Left ventricle myocardium inferior (tissue), 1 donor: ENCODE data around the gene PLCB1. TPM values are rescaled to one million over a fixed set of nuclear protein-coding genes. Genes with fewer than 3 reads are reported as not detected.

Experiments used
- DNase-seq: peaks from one replicate; pipeline ENCODE4 v3.0.0-alpha.2; 2020
- H3K27ac ChIP-seq: fragments of 200-600 bp; replicated peaks from 2 replicates; pipeline ENCODE4 v1.8.0; 2021
- H3K27me3 ChIP-seq: fragments of 200-600 bp; 2 replicates; pipeline ENCODE4 v1.8.0; 2021; ENCODE audit warnings: low read depth
- H3K36me3 ChIP-seq: fragments of 200-600 bp; 2 replicates; pipeline ENCODE4 v1.8.0; 2021
- H3K4me1 ChIP-seq: fragments of 200-600 bp; 2 replicates; pipeline ENCODE4 v1.8.0; 2021
- H3K4me3 ChIP-seq: fragments of 200-600 bp; 2 replicates; pipeline ENCODE4 v1.8.0; 2021; ENCODE audit warnings: mild to moderate bottlenecking, moderate library complexity
- H3K9me3 ChIP-seq: fragments of 200-600 bp; replicated peaks from 2 replicates; pipeline ENCODE4 v1.8.0; 2021
- intact Hi-C: fragments of 100-400 bp; cut with micrococcal nuclease; formaldehyde crosslinking; loops from one replicate; pipeline ENCODE4 v1.11.0; 2022
- total RNA-seq: library from RNA; stranded (reverse); fragmentation: NEBNext Ultra II Directional; extraction: Animal tissue kit (Norgen Biotek cat#: 25700); gene quantifications from one replicate; pipeline ENCODE4 v1.2.1, GENCODE V29; 2021
- TF ChIP-seq, protein P1 (sequence below): fragments of 200-600 bp; IDR thresholded peaks from 2 replicates; pipeline ENCODE4 v1.8.0; 2021; ENCODE audit warnings: antibody characterized with exemption, mild to moderate bottlenecking, borderline replicate concordance
- donor health status: DM: no; HTN: yes; CAD: no; lungs with severe emphysema.

Gene PLCB1
- total RNA-seq, 1 donor from 2014 or later: 6.0 TPM

DNA sequence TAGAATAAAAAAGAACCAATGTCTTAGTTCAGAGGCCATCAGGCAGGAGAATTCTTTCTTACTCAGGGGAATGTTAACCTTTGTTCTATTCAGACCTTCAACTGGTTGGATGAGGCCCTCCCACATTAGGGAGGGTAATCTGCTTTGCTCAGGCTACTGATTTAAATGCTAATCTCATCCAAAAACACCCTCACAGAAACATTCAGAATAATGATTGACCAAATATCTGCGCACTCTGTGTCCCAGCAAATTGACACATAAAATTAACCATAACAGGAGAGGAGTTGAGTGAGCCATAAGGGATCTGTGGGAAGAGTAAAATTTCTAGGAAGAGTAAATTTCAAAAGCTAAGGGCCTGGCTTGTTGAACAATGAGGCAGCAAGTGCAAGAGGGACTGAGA lies 702.8 kb downstream of the PLCB1 start:
- Histone ChIP-seq H3K4me3 (no peak overlapping the region), H3K9me3 (no peaks in the 10 kb centered on the region), H3K27me3 (no peaks in the 10 kb centered on the region), H3K27ac (no peak overlapping the region), H3K36me3 (no peaks in the 10 kb centered on the region), H3K4me1 (no peaks in the 10 kb centered on the region)
- no peak for DNase-seq
- TF ChIP-seq, protein P1, sequence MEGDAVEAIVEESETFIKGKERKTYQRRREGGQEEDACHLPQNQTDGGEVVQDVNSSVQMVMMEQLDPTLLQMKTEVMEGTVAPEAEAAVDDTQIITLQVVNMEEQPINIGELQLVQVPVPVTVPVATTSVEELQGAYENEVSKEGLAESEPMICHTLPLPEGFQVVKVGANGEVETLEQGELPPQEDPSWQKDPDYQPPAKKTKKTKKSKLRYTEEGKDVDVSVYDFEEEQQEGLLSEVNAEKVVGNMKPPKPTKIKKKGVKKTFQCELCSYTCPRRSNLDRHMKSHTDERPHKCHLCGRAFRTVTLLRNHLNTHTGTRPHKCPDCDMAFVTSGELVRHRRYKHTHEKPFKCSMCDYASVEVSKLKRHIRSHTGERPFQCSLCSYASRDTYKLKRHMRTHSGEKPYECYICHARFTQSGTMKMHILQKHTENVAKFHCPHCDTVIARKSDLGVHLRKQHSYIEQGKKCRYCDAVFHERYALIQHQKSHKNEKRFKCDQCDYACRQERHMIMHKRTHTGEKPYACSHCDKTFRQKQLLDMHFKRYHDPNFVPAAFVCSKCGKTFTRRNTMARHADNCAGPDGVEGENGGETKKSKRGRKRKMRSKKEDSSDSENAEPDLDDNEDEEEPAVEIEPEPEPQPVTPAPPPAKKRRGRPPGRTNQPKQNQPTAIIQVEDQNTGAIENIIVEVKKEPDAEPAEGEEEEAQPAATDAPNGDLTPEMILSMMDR: no peak
- intact Hi-C loops: no loop called here

DNA sequence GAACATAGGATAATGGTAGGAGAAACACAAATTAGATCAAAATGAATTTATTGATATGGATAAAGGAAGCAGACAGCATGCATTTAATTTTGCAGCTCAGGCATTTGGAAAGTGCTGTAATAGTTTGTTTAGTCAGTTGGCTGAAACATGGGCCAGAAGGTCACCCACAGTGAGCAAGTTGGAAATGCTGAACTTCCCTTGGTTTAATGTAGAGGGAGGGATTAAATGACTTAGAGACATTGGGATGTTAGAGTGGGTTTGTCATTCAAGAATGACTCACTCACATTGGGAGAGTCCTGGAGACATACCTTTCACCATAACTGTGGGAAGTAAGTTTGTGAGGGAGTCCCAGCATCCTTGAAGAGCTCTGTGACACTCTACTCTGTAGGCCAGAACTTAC lies 705.3 kb downstream of the PLCB1 start:
- TF ChIP-seq, protein P1: no peak
- H3K27me3 ChIP-seq: no peaks in the 10 kb centered on the region
- H3K9me3 ChIP-seq: no peaks in the 10 kb centered on the region
- H3K4me1 ChIP-seq: no peaks in the 10 kb centered on the region
- no peak overlapping the region for H3K27ac ChIP-seq
- intact Hi-C loops: no loop called here
- no peaks in the 10 kb centered on the region for H3K36me3 ChIP-seq
- H3K4me3 ChIP-seq: no peak overlapping the region
- DNase-seq: no peak

DNA sequence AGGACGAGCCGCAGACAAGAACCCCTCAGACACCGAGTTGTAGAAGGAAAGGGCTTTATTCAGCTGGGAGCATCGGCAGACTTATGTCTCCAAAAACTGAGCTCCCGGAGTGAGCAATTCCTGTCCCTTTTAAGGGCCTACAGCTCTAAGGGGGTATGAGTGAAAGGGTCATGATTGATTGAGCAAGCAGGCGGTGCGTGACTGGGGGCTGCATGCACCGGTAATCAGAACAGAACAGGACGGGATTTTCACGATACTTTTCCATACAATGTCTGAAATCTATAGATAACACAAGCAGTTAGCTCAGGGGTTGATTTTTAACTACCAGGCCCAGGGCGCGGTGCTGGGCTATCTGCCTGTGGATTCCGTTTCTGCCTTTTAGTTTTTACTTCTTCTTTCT lies 710.5 kb downstream of the PLCB1 start:
- TF ChIP-seq, protein P1: no peak
- no peak overlapping the region for H3K27ac ChIP-seq
- intact Hi-C loops: no loop called here
- H3K4me3 ChIP-seq: no peak overlapping the region
- H3K4me1 ChIP-seq: no peaks in the 10 kb centered on the region
- no peaks in the 10 kb centered on the region for H3K36me3 ChIP-seq
- no peaks in the 10 kb centered on the region for H3K27me3 ChIP-seq
- no peaks in the 10 kb centered on the region for H3K9me3 ChIP-seq
- no peak for DNase-seq

DNA sequence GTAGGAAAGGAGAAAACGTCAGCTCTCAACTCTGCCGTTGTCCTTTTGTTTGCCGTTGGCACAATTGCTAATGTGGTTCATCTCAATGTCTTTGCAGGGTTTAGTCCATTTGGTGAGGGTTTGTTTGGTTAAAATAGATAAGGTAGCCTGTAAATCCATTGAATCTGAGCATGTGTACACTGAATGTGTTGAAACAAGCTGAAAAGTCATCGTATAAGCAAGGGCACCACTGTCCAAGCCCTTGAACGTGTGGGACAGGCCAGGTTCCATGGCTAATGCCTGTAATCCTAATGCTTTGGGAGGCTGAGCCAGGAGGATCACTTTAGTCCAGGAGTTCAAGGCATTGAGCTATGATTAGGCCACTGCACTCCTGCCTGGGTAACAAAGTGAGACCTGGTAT lies 712.1 kb downstream of the PLCB1 start:
- no peaks in the 10 kb centered on the region for H3K36me3 ChIP-seq
- no peaks in the 10 kb centered on the region for H3K27me3 ChIP-seq
- H3K9me3 ChIP-seq: no peaks in the 10 kb centered on the region
- H3K4me3 ChIP-seq: no peak overlapping the region
- H3K27ac ChIP-seq: no peak overlapping the region
- intact Hi-C loops: no loop called here
- DNase-seq: no peak
- H3K4me1 ChIP-seq: no peaks in the 10 kb centered on the region
- TF ChIP-seq, protein P1: no peak

DNA sequence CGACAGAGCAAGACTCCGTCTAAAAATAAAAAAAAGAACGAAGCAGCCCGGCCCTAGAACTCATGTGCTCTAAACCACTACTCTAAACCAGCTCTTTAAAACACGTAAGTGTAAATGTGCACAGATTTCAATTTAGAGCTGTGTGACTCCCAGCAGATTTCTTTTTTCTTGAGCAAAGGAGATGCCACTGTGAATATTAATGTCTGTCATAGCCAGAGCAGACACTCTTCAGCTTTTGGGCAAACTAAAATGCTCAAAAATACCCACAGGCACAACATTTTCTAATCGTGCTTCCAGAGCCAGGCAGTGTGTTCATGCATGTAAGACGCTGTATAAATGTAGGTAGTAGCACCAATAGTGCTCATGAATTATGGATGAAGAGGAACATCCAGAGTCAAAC lies 717.9 kb downstream of the PLCB1 start:
- DNase-seq: no peak

More for the DNA sequence above, 717.9 kb downstream of the PLCB1 start:
- no peaks in the 10 kb centered on the region for H3K9me3 ChIP-seq
- H3K27ac ChIP-seq: no peak overlapping the region
- H3K4me3 ChIP-seq: no peak overlapping the region
- TF ChIP-seq, protein P1: no peak
- H3K27me3 ChIP-seq: no peaks in the 10 kb centered on the region
- no peaks in the 10 kb centered on the region for H3K36me3 ChIP-seq
- intact Hi-C loops: loop anchor here (5.0 to 10.0 kb wide), 3 partner anchors 95 to 502 kb away; no protein-coding TSS in a partner anchor
- peaks cover 18% of the 10 kb centered on the region for H3K4me1 ChIP-seq
